Measurements from ENCODE around the gene ERCC2.
A peak's percentile ranks its signal among the peaks of the same experiment; 100 is the strongest.
"Not testable (repeated sequence)": the region's sequence is repeated elsewhere in the genome, so short reads cannot be mapped to it uniquely, and the experiment has no call there.

ERCC2 gene

DNA sequence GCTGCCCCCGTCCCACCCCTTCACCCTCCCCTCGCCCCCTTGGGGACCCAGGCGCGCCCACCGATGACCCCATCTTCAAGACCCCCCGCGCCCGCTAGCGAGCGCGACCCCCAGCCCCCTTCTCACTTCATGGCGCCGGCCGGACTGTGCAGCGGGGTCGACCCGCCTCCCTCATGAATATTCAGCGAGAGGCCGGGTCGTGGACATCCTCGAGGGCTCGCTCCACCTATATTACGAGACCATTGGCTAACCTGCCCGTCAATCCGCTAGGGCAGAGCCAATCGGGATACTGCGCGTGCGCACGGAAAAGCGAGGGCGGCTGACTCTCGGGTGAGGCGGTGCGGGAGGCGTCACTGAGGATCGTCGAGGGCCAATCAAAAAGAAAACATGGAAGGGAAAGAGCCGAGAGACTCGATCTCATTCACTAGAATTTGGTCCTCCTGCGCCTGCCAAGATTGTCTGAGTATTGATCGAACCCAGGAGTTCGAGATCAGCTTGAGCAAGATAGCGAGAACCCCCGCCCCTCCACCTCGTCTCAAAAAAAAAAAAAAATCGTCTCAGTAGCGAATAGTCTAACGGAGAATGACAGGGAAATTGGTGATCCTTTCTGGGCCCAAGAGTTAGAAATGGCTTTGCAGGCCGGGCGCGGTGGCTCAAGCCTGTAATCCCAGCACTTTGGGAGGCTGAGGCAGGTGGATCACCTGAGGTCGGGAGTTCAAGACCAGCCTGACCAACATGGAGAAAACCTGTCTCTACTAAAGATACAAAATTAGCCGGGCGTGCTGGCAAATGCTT is at the start of gene ERCC2:
Gene ERCC2 (minus strand): TSS at position 164 of the 795 bp plus-strand sequence. CDS start 33 bp downstream, at position 131.
- peak; percentile 99 for DNase-seq (ENCODE audit: low read depth)
- H3K4me3 ChIP-seq (replicated peaks; ENCODE audit: low read depth, low read length) = peak within 1 kb of the TSS; percentile 81
- no peak for TF ChIP-seq CTCF (IDR thresholded peaks at IDR 0.05; ENCODE audit: low read length, missing control alignments)

DNA sequence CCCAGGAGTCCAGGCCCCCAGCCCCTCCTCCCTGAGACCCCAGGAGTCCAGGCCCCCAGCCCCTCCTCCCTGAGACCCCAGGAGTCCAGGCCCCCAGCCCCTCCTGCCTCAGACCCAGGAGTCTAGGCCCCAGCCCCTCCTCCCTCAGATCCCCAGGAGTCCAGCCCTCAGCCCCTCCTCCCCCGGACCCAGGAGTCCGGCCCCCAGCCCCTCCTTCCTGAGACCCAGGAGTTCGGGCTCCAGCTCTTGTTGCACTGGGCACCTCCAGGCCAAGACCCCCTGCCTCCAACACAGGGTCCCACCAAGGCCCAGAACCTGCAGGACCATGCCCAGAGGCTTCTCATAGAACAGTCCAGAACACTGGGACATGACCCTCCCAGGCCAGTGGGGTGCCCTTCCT is 49.5 kb upstream of the ERCC2 start:
- H3K4me3 ChIP-seq (replicated peaks; ENCODE audit: low read depth, low read length) = no peak overlapping the region
- no peak for DNase-seq (ENCODE audit: low read depth)
- no peak for TF ChIP-seq CTCF (IDR thresholded peaks at IDR 0.05; ENCODE audit: low read length, missing control alignments)

DNA sequence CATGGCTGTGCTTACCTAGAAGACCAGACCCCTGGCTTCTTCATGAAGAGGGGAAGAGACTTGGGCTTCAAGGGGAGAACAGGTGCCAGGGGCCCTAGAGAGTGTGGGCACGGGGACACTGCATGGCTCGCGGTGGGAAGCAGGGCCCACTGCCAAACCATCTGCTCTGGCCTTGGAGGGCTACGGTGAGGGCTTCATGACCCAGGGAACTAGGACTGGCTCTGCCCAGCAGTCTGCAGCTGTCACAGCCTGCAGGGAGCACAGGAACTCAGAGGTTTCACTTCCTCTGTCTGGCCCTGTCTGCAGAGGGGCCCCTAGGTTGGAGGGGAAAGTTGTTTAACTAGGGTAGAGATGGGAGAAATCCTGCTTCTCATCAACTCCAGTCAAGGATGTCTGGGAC is 49.0 kb upstream of the ERCC2 start:
- H3K4me3 ChIP-seq (replicated peaks; ENCODE audit: low read depth, low read length) = no peak overlapping the region
- no peak for DNase-seq (ENCODE audit: low read depth)
- TF ChIP-seq CTCF (IDR thresholded peaks at IDR 0.05; ENCODE audit: low read length, missing control alignments) = no peak

DNA sequence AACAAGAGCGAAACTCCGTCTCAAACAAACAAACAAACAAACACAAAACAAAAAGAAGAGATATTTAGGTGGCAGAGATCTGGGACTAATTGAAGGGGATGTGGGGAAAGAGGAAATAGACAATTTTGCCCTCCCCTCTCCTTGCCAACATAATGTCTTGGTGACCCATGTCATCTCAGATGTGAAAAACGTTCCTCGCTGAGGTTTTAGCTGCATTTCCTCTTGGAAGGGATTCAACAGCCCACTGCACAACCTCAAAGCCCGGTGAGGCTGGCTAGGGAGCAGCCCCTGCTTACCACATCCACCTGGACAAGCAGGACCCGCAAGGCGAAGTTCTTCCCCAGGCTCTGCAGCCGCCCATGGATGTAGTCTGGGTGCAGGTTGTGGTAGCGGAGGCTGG is 48.4 kb upstream of the ERCC2 start:
- H3K4me3 ChIP-seq (replicated peaks; ENCODE audit: low read depth, low read length) = no peak overlapping the region
- DNase-seq (ENCODE audit: low read depth) = no peak
- TF ChIP-seq CTCF (IDR thresholded peaks at IDR 0.05; ENCODE audit: low read length, missing control alignments) = no peak

DNA sequence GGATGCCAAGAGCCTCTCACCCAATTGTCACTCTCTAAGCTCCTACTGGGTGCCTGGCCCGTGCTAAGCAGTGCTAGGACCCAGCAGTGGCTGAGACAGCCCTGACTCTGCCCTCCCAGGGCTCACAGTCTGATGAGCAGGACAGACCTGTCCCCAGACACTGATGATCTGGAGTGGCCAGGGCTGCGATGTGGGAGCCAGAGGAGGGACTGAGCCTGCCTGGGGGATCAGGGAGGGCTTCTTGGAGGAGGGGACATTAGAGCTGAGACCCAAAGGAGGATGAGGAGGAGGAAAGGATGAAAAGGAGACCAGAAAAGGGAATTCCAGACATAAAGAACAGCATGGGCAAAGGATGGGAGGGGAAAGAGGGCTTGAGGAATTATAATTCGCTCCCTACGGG is 46.8 kb upstream of the ERCC2 start:
- DNase-seq (ENCODE audit: low read depth) = no peak
- no peak for TF ChIP-seq CTCF (IDR thresholded peaks at IDR 0.05; ENCODE audit: low read length, missing control alignments)
- no peak overlapping the region for H3K4me3 ChIP-seq (replicated peaks; ENCODE audit: low read depth, low read length)

DNA sequence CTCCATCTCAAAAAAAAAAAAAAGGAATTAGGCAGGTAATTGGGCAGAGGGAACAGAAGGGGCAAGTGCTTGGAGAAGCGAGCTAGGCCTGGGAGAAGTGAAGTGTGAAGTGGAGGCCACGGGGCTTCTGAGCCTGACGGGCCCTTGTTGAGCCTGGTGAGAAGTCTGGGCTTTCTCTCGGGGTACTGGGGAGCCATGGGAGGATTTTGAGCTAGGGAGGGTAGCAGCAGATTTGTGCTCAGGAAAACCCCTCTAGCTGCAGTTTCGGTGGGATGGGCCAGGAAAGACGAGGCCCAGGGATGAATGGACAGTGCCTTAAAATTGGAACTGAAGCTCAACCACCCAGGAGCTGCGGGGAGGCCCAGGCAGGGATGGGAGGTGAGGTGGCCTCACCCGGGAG is 44.1 kb upstream of the ERCC2 start:
- no peak for TF ChIP-seq CTCF (IDR thresholded peaks at IDR 0.05; ENCODE audit: low read length, missing control alignments)
- no peak overlapping the region for H3K4me3 ChIP-seq (replicated peaks; ENCODE audit: low read depth, low read length)
- DNase-seq (ENCODE audit: low read depth) = no peak

- DNase-seq (ENCODE audit: low read depth) = no peak
- no peak overlapping the region for H3K4me3 ChIP-seq (replicated peaks; ENCODE audit: low read depth, low read length)
- TF ChIP-seq CTCF (IDR thresholded peaks at IDR 0.05; ENCODE audit: low read length, missing control alignments) = no peak
Measured at GRCh38 chr19:45413497-45413896, 43.1 kb upstream of the ERCC2 start.

DNA sequence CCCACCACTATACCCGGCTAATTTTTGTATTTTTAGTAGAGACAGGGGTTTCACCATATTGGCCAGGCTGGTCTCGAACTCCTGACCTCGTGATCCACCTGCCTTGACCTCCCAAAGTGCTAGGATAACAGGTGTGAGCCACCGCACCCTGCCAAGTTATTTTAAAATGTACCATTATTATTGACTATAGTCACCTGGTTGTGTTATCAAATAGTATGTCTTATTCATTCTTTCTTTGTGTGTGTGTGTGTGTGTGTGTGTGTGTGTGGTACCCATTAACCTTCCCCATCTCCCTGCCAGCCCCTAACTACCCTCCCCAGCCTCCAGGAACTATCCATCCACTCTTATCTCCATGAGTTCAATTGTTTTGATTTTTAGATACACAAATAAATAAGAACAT is 40.0 kb upstream of the ERCC2 start:
- not testable (repeated sequence) for DNase-seq (ENCODE audit: low read depth); H3K4me3 ChIP-seq (replicated peaks; ENCODE audit: low read depth, low read length)

Data from fibroblast of pulmonary artery (primary cell).